HFF-Myc (cell line): ENCODE data around the gene KIF2C.
"Not testable (repeated sequence)": the region's sequence is repeated elsewhere in the genome, so short reads cannot be mapped to it uniquely, and the experiment has no call there.

Experiments
- DNase-seq: peaks from one replicate; pipeline ENCODE4 v3.0.0-alpha.2; 2011; ENCODE audit warnings: low read depth; ENCODE audit errors: extremely low read depth
- H3K4me3 ChIP-seq: replicated peaks from 2 replicates; pipeline ENCODE4 v1.5.1; 2011; ENCODE audit warnings: low read depth, mild to moderate bottlenecking, control low read depth, low read length
- TF ChIP-seq, protein P1 (sequence below): IDR thresholded peaks from 2 replicates; pipeline ENCODE4 v1.5.1; 2012; ENCODE audit warnings: mild to moderate bottlenecking, low read depth, low read length, control low read depth; ENCODE audit errors: missing control alignments

Gene KIF2C

DNA sequence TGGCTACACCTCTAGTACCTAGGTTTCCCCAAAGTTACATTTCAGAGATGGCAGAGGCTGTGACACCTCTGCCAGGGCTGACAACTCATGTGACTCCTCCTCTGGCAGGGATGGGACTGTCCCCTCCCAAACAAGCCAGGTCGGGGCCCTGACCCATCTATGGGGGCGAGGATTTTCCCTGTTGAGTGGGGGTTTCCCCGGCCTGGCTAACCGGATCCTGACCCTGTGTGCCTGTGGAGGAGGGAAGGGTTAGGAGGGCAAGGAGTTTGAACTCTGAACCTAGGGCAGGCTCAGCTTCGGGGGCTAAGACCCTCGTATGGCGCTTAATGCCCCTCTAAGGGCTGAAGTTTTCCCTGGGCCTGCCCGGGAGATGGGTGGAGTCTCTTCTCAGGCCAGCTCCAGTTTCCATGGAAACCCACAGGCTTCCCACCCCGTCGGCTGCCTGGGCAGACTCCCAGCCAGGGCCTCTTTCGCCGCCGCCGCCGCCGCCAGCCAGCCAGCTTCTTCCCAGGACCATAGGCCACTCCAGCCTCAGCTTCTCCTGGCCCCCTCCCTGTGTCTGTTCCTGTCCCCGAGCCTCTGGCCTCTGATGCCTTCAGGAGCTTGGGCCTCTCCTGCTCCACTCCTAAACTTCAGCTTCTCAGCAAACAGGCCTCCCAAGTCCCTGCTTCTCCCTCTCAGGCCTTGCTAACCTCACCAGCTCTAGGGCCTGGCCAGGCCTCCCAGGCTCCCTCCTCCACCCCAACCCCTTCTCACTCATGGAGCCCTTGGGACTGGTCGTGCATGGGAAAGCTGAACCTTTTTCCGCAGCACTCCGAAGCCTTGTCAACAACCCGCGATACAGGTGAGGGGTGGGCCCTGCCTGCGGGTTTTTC lies 68.7 kb downstream of the KIF2C start, which contains the start of gene BTBD19:
TSS of gene BTBD19 (plus strand) at position 461 of the 875 bp plus-strand sequence. CDS start at position 759, 298 bp downstream.
- peak within 1 kb of the TSS; percentile 49 for H3K4me3 ChIP-seq
- TF ChIP-seq, protein P1, sequence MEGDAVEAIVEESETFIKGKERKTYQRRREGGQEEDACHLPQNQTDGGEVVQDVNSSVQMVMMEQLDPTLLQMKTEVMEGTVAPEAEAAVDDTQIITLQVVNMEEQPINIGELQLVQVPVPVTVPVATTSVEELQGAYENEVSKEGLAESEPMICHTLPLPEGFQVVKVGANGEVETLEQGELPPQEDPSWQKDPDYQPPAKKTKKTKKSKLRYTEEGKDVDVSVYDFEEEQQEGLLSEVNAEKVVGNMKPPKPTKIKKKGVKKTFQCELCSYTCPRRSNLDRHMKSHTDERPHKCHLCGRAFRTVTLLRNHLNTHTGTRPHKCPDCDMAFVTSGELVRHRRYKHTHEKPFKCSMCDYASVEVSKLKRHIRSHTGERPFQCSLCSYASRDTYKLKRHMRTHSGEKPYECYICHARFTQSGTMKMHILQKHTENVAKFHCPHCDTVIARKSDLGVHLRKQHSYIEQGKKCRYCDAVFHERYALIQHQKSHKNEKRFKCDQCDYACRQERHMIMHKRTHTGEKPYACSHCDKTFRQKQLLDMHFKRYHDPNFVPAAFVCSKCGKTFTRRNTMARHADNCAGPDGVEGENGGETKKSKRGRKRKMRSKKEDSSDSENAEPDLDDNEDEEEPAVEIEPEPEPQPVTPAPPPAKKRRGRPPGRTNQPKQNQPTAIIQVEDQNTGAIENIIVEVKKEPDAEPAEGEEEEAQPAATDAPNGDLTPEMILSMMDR = no peak
- DNase-seq = no peak

DNA sequence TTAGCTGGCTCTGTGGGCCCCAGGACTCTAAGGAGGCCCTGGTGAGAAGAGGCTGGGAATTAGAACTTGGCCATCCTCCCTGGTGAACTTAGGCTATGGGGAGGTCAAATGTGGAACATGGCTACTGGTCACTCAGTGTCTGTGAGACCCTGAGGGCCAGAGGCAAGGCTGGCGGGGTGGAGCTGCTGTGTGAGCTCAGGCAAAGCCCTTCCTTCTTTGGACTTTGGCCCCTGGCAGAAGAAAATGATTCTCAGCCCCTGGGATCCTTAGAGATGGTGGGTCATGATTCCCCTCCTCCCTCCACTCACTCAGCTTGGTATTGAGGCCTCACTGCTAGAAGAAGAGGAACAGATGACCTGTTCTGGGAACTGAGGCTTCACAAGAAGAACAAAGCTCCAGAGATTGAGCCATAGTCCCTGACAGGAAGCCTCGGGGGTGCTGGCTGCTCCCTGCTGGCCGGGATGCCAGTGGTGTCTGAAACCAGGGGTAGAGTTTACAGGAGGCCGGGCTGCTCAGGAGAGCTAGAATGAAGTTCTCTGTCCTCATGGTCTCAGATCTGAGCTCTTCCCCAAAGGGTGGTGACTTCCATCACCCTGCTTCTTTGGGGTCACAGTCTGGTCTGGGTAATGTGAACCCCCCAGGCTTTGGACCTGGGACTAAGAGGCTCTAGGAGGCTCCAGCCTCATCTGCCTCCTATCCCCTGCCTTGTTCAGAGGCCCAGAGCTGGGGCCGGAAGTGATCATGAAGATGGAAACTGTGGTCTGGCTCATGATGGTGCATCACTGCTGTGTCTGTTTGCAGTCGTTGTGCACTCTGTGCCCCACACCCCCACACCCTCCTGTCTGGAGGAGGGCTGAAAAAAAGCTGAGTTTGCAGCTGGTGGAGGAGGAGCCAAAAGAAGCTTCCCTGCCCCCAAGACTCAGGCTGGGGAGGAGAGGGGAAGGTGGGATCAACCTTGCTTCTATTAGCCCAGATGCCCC lies 69.6 kb downstream of the KIF2C start:
- no peak for DNase-seq
- peak overlapping the region; percentile 49 for H3K4me3 ChIP-seq

DNA sequence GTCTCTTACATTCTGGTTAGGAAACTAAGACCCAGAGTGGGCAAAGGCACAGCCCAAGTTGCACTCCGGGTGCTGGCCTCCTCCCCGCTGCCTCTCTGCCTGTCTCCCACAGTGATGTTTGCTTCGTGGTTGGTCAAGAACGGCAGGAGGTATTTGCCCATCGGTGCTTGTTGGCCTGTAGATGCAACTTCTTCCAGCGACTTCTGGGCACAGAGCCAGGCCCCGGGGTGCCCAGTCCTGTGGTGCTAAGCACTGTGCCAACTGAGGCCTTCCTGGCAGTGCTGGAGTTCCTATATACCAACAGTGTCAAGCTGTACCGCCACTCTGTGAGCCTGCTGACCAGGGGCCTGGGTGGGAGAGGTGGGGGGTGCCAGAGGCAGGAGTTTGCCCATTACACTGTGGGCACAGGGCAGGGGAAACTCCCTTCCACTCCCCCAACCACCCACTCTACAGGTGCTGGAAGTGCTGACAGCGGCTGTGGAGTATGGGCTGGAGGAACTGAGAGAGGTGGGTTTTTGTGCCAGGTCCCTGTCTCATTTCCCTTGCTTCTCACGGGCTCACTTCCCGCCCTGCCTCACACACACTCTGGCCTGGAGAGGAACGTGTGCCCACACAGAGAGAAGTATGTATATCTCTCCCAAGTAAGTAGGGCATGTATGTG lies 70.6 kb downstream of the KIF2C start:
- no peak for DNase-seq
- H3K4me3 ChIP-seq = peak overlapping the region; percentile 49; the same call in 1 of the 2 replicates
- TF ChIP-seq, protein P1 = no peak

More for the DNA sequence above, 69.6 kb downstream of the KIF2C start:
- TF ChIP-seq, protein P1 = no peak

DNA sequence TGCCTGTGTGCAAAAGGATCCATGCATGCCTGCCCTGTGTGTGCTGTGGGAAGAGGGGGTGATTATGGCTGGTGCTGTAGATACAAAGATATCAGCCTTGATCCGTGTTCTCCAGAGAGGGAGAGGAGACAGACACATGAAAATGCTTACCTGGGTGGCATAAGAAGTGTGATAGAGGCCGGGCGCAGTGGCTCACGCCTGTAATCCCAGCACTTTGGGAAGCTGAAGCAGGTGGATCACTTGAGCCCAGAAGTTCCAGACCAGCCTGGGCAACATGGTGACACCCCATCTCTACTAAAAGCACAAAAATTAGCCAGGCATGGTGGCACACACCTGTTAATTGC lies 71.1 kb downstream of the KIF2C start:
- not testable (repeated sequence) for H3K4me3 ChIP-seq, DNase-seq

DNA sequence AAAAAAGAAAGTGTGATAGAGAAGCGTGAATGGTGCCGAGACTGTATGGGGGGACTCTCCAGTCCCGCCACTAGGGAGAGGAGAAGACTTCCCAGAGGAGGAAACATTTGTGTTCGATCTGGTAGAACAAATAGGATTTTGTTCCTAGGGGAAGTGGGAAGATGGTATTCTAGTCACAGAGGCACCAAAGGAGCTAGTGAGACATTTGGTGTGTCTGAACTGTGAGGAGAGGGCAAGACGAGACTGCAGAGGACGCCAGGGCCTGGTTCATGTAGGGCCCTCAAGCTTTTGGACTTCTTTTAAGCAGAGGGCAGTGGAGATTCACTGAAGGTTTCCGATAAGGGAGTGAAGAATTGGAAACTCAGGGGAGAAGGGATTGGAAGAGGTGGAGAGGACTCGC lies 71.6 kb downstream of the KIF2C start:
- TF ChIP-seq, protein P1 = no peak
- DNase-seq = no peak
- H3K4me3 ChIP-seq = no peak overlapping the region

DNA sequence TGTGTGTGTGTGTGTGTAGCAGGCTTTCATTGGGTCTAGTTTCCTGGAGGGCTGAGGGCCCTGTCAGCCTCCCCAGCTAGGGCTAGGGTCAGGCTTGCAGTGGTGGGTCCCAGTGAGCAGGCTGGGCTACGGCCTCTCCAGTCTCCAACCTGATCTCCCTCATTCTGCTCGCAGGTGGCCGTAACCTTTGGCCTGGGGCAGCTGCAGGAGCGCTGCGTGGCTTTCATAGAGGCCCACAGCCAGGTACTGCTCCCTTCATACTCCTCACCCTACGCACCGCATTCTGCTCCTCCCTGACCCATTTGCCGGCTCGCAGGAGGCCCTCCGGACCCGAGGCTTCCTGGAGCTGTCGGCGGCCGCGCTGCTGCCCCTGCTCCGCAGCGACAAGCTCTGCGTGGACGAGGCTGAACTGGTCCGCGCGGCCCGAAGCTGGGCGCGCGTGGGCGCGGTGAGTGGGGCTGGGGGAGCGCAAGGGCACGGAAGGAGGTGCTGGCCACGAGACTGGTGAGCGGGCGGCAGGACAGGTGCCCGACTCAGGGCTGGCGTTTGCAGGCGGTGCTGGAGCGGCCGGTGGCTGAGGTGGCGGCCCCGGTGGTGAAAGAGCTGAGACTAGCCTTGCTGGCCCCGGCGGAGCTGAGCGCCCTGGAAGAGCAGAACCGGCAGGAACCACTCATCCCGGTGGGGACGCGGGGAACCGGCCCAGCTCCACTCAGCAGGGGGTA lies 73.3 kb downstream of the KIF2C start:
- TF ChIP-seq, protein P1 = no peak
- peak overlapping the region; percentile 26 for H3K4me3 ChIP-seq

DNA sequence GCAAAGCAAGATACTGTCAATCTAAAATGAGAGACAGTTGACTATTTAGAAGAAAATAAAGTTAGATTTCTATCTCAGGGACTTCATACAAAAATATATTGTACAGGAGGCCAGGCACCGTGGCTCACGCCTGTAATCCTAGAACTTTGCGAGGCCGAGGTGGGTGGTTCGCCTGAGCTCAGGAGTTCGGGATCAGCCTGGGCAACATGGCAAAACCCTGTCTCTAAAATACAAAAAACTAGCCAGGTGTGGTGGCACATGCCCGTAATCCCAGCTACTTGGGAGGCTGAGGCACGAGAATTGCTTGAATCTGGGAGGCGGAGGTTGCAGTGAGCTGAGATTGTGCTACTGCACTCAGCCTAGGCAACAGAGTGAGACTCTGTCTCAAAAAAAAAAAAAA lies 76.3 kb downstream of the KIF2C start:
- H3K4me3 ChIP-seq, DNase-seq: not testable (repeated sequence)

More for the DNA sequence above, 73.3 kb downstream of the KIF2C start:
- DNase-seq = no peak
